ENCODE results near the gene MAN1C1. TPM values are rescaled to one million over a fixed set of nuclear protein-coding genes. Genes with fewer than 3 reads are reported as not detected.

Gene MAN1C1
- total and polyA plus RNA-seq, 9 of the 15 experiments (the other 6 are each of a cell fraction or from before 2014, with no cell fraction given) = 0.04 to 0.44 (median 0.10) TPM; not detected in 3

- TF ChIP-seq ZNF407 (IDR thresholded peaks at IDR 0.05; ENCODE audit: low read depth) = no peak
- no peak for TF ChIP-seq ATF1 (CRISPR knock-in tag; IDR thresholded peaks at IDR 0.05)
- no peak for TF ChIP-seq ATF1 (tag; IDR thresholded peaks at IDR 0.05)
- TF ChIP-seq ZBTB26 (CRISPR knock-in tag; IDR thresholded peaks at IDR 0.05) = peak; percentile 82
- peak; percentile 58; the same call in 1 of the 2 replicates for TF ChIP-seq ZBTB7A (IDR thresholded peaks at IDR 0.05; ENCODE audit: borderline replicate concordance, control insufficient read depth, low read depth, low read length)
- no peak for TF ChIP-seq GMEB1 (CRISPR knock-in tag; IDR thresholded peaks at IDR 0.05)
- TF ChIP-seq CBX2 (IDR thresholded peaks at IDR 0.05; ENCODE audit: insufficient read depth, low read length, poor library complexity, severe bottlenecking) = no peak
- no peak for TF ChIP-seq ESRRB (CRISPR knock-in tag; IDR thresholded peaks at IDR 0.05; ENCODE audit: borderline replicate concordance)
- no peak for TF ChIP-seq ETV1 (tag; conservative IDR thresholded peaks at IDR 0.05; ENCODE audit: low read depth)
- 0 out of 2 replicates have a peak, but pooled peaks have one; percentile 67 for TF ChIP-seq HDAC6 (IDR thresholded peaks at IDR 0.05; ENCODE audit: low read depth, low read length)
- TF ChIP-seq HMGN3 (IDR thresholded peaks at IDR 0.05; ENCODE audit: borderline replicate concordance, extremely low read depth, insufficient read length, low read depth, low read length) = peak; percentile 34
Measured at GRCh38 chr1:25820247-25821111, 203.9 kb downstream of the MAN1C1 start (continued).
